H1 (cell line): ENCODE measurements around the gene GID4. TPM values are rescaled to one million over a fixed set of nuclear protein-coding genes. Genes with fewer than 3 reads are reported as not detected.

Source experiments
- CTCF ChIA-PET: fragments of 300-600 bp; sonication (Branson Sonifier 250); formaldehyde crosslinking; loops from one replicate; lab custom pipeline; 2021; ENCODE audit not compliant: partially characterized antibody; lab: Charles Lee
- POLR2A ChIA-PET: fragments of 300-600 bp; sonication (Branson Sonifier 250); formaldehyde crosslinking; loops from one replicate; lab custom pipeline; 2021; ENCODE audit warnings: inconsistent platforms; ENCODE audit not compliant: partially characterized antibody; lab: Charles Lee
- DNase-seq, 2 experiments: peaks; one replicate each; pipeline versions ENCODE4 v3.0.0 to v3.0.0-alpha.2; 2010 to 2022; ENCODE audit warnings: low spot score in 2 of 2, low read depth in 1 of 2, mixed read lengths in 1 of 2
- FAIRE-seq: peaks from 2 replicates; lab custom pipeline; 2011; peaks lifted over from hg19 to GRCh38; lab: Jason Lieb, UNC
- H2AFZ ChIP-seq: 2 replicates; pipeline ENCODE4 v1.8.1; 2012; ENCODE audit warnings: low read length, inconsistent platforms
- H2AK5ac ChIP-seq: 2 replicates; pipeline ENCODE4 v1.6.1; 2013; ENCODE audit warnings: low read depth, low read length
- H2BK120ac ChIP-seq: replicated peaks from 2 replicates; pipeline ENCODE3; 2013; ENCODE audit warnings: low read depth, low read length, inconsistent platforms
- H2BK12ac ChIP-seq: 2 replicates; pipeline ENCODE4 v1.6.1; 2013; ENCODE audit warnings: low read depth, low read length
- H2BK15ac ChIP-seq: 2 replicates; pipeline ENCODE4 v1.6.1; 2013; ENCODE audit warnings: low read length
- H2BK20ac ChIP-seq: 2 replicates; pipeline ENCODE4 v1.6.1; 2013; ENCODE audit warnings: low read length
- H2BK5ac ChIP-seq: 2 replicates; pipeline ENCODE4 v1.6.1; 2013; ENCODE audit warnings: low read depth, low read length
- H3K14ac ChIP-seq: 2 replicates; pipeline ENCODE4 v1.6.1; 2013; ENCODE audit warnings: inconsistent platforms; ENCODE audit not compliant: insufficient read length
- H3K18ac ChIP-seq: 2 replicates; pipeline ENCODE4 v1.6.1; 2013; ENCODE audit warnings: low read length; ENCODE audit errors: extremely low read depth
- H3K23ac ChIP-seq: 2 replicates; pipeline ENCODE4 v1.6.1; 2013; ENCODE audit warnings: inconsistent platforms; ENCODE audit not compliant: insufficient read length
- H3K23me2 ChIP-seq: 2 replicates; pipeline ENCODE4 v1.6.1; 2013; ENCODE audit warnings: low read depth, low read length
- H3K27ac ChIP-seq: 2 replicates; pipeline ENCODE4 v1.6.1; 2011; ENCODE audit warnings: low read depth, low read length, inconsistent platforms
- H3K27me3 ChIP-seq, 4 experiments: replicated peaks in 1 of 4; 1 replicate in 1 of 4; 2 replicates in 3 of 4; pipeline versions ENCODE4 v1.6.1 to v1.8.1; 2011 to 2013; ENCODE audit warnings: low read length in 3 of 4, mild to moderate bottlenecking in 3 of 4, inconsistent platforms in 2 of 4, mixed read lengths in 2 of 4, moderate library complexity in 1 of 4; ENCODE audit not compliant: control insufficient read depth in 3 of 4, insufficient read depth in 3 of 4; ENCODE audit errors: extremely low read depth in 1 of 4
- H3K36me3 ChIP-seq, 4 experiments: 2 replicates each; pipeline versions ENCODE4 v1.6.1 to v1.8.1; 2011 to 2013; ENCODE audit warnings: mild to moderate bottlenecking in 4 of 4, low read length in 3 of 4, moderate library complexity in 2 of 4, control low read depth in 1 of 4, inconsistent platforms in 1 of 4; ENCODE audit not compliant: insufficient read depth in 4 of 4, control insufficient read depth in 2 of 4
- H3K4ac ChIP-seq: replicated peaks from 2 replicates; pipeline ENCODE3; 2013; ENCODE audit warnings: low read length, low read depth, mixed read lengths, inconsistent platforms; ENCODE audit not compliant: insufficient read length
- H3K4me1 ChIP-seq, 4 experiments: replicated peaks in 1 of 4; 1 replicate in 1 of 4; 2 replicates in 3 of 4; pipeline versions ENCODE4 v1.6.1 to v1.8.1; 2011 to 2013; ENCODE audit warnings: low read length in 3 of 4, inconsistent platforms in 2 of 4, mixed read lengths in 1 of 4; ENCODE audit not compliant: insufficient read depth in 4 of 4, control insufficient read depth in 3 of 4
- H3K4me2 ChIP-seq, 2 experiments: 2 replicates each; pipeline versions ENCODE4 v1.6.1 to v1.8.1; 2011 to 2013; ENCODE audit warnings: low read depth in 2 of 2, low read length in 2 of 2, control low read depth in 1 of 2, inconsistent platforms in 1 of 2, mild to moderate bottlenecking in 1 of 2; ENCODE audit not compliant: insufficient read depth in 1 of 2
- H3K4me3 ChIP-seq, 4 experiments: fragments of 200-600, 300-600 bp in 1 of 4; sonication (generic), shearing (Covaris generic), sonication (Bioruptor Twin) in 1 of 4; 2 replicates each; pipeline versions ENCODE4 v1.5.1 to v1.8.1; 2011 to 2016; ENCODE audit warnings: low read length in 4 of 4, low read depth in 3 of 4, control low read depth in 2 of 4, inconsistent platforms in 2 of 4, mild to moderate bottlenecking in 2 of 4, mixed read lengths in 1 of 4, moderate library complexity in 1 of 4; ENCODE audit not compliant: insufficient read depth in 2 of 4; ENCODE audit errors: extremely low read depth in 1 of 4
- H3K56ac ChIP-seq: replicated peaks from 2 replicates; pipeline ENCODE3; 2013; ENCODE audit warnings: low read depth, mild to moderate bottlenecking, mixed read lengths, low read length, inconsistent platforms; ENCODE audit not compliant: insufficient read length
- H3K79me1 ChIP-seq: 2 replicates; pipeline ENCODE4 v1.6.1; 2013; ENCODE audit warnings: low read depth, low read length, control low read depth
- H3K79me2 ChIP-seq, 2 experiments: 2 replicates each; pipeline versions ENCODE4 v1.6.1 to v1.8.1; 2012 to 2013; ENCODE audit warnings: low read length in 2 of 2, mild to moderate bottlenecking in 2 of 2, inconsistent platforms in 1 of 2; ENCODE audit not compliant: insufficient read depth in 2 of 2, control insufficient read depth in 1 of 2
- H3K9ac ChIP-seq, 4 experiments: replicated peaks in 1 of 4; 1 replicate in 1 of 4; 2 replicates in 3 of 4; pipeline versions ENCODE4 v1.6.1 to v1.8.1; 2011 to 2013; ENCODE audit warnings: low read depth in 3 of 4, low read length in 3 of 4, control low read depth in 2 of 4, mild to moderate bottlenecking in 2 of 4, moderate library complexity in 2 of 4, inconsistent platforms in 1 of 4; ENCODE audit errors: extremely low read depth in 1 of 4
- H3K9me3 ChIP-seq, 2 experiments: 2 replicates each; pipeline versions ENCODE4 v1.6.1 to v1.8.1; 2012 to 2013; ENCODE audit warnings: mild to moderate bottlenecking in 2 of 2, moderate library complexity in 2 of 2, control low read depth in 1 of 2, inconsistent platforms in 1 of 2, low read depth in 1 of 2, low read length in 1 of 2, mixed read lengths in 1 of 2; ENCODE audit not compliant: insufficient read depth in 2 of 2
- H4K20me1 ChIP-seq, 2 experiments: replicated peaks in 1 of 2; 2 replicates each; pipeline versions ENCODE3 to v1.8.1; 2011 to 2013; ENCODE audit warnings: inconsistent platforms in 2 of 2, low read length in 2 of 2, mild to moderate bottlenecking in 1 of 2; ENCODE audit not compliant: insufficient read depth in 2 of 2, control insufficient read depth in 1 of 2
- H4K5ac ChIP-seq: 2 replicates; pipeline ENCODE4 v1.6.1; 2013; ENCODE audit warnings: low read length, low read depth, mixed read lengths, inconsistent platforms; ENCODE audit not compliant: insufficient read length
- H4K8ac ChIP-seq: 2 replicates; pipeline ENCODE4 v1.8.0; 2013; ENCODE audit warnings: mild to moderate bottlenecking, moderate library complexity, low read length, inconsistent platforms; ENCODE audit not compliant: insufficient read depth; ENCODE audit errors: extremely low read depth
- H4K91ac ChIP-seq: replicated peaks from 2 replicates; pipeline ENCODE3; 2013; ENCODE audit warnings: low read length, mixed read lengths, inconsistent platforms; ENCODE audit not compliant: insufficient read length
- BRCA1 ChIP-seq: IDR thresholded peaks from 2 replicates; pipeline ENCODE4 v1.6.1; 2012; ENCODE audit warnings: low read depth, low read length, improper control_type of control experiment
- CHD2 ChIP-seq: IDR thresholded peaks from 2 replicates; pipeline ENCODE4 v1.6.1; 2012; ENCODE audit warnings: low read length, improper control_type of control experiment
- EZH2 ChIP-seq: fragments of 200-600 bp; sonication (generic); IDR thresholded peaks from 2 replicates; pipeline ENCODE4 v1.7.1; 2012; ENCODE audit warnings: low read depth, mild to moderate bottlenecking, moderate library complexity, low read length, inconsistent platforms; ENCODE audit not compliant: severe bottlenecking
- FOSL1 ChIP-seq: IDR thresholded peaks from 2 replicates; pipeline ENCODE4 v1.6.1; 2011; ENCODE audit warnings: mild to moderate bottlenecking, low read depth, low read length, moderate library complexity; ENCODE audit not compliant: insufficient read depth
- JUN ChIP-seq: IDR thresholded peaks from 2 replicates; pipeline ENCODE4 v1.6.1; 2011; ENCODE audit warnings: low read depth, mild to moderate bottlenecking, improper control_type of control experiment, low read length
- KDM5A ChIP-seq: fragments of 200-600 bp; IDR thresholded peaks from 2 replicates; pipeline ENCODE4 v1.7.1; 2012; ENCODE audit warnings: mild to moderate bottlenecking, low read length, inconsistent platforms, mixed read lengths
- WGBS, 2 experiments: shearing (Covaris generic) in 1 of 2; methylation state at CpG; one replicate each; pipeline versions ENCODE4 v1.1.6 to v1.1.7; 2013 to 2015; ENCODE audit warnings: low lambda C conversion rate in 2 of 2, mixed read lengths in 2 of 2, inconsistent platforms in 1 of 2, low coverage in 1 of 2, missing lambda C conversion rate in 1 of 2; ENCODE audit not compliant: insufficient replicate concordance in 2 of 2, insufficient coverage in 1 of 2, insufficient read length in 1 of 2; ENCODE audit errors: extremely low coverage in 1 of 2, missing lambda C conversion rate in 1 of 2; 5-methylcytosine and 5-hydroxymethylcytosine counted together
- polyA plus RNA-seq, 7 experiments: library from polyadenylated mRNA; depleted of rRNA in 3 of 7; stranded (reverse) in 5 of 7; unstranded in 2 of 7; fragments of >200 nt in 5 of 7; fragments of 200-250 nt in 2 of 7; gene quantifications; 1 replicate in 5 of 7; 2 replicates in 1 of 7; 4 replicates in 1 of 7; pipeline versions ENCODE4 v1.2.1 to v1.2.3, GENCODE V29; 2011 to 2013; ENCODE audit warnings: missing spikeins in 2 of 7, mixed read lengths in 2 of 7
- total RNA-seq: library from RNA; stranded (reverse); fragmentation: NEBNext Ultra II Directional; extraction: Animal tissue kit (Norgen Biotek cat#: 25700); gene quantifications from 2 replicates; pipeline ENCODE4 v1.2.1, GENCODE V29; 2021
- TF ChIP-seq, protein P1 (sequence below): IDR thresholded peaks from 2 replicates; pipeline ENCODE4 v1.6.1; 2012; ENCODE audit warnings: inconsistent platforms

GID4 gene
- total and polyA plus RNA-seq, 2 of the 8 experiments (the other 6 are each of a cell fraction or from before 2014, with no cell fraction given): 5.6 to 15.0 TPM

- H2AFZ ChIP-seq: no peak overlapping the region
- 94% methylated on average over 3 of the region's 3 CpGs; no CpG with 5 or more reads in 1 of the 2 experiments for WGBS, 2 experiments
These were observed 65.8 kb downstream of the GID4 start for GRCh38 chr17:18105027-18105426.

More at GRCh38 chr17:18105027-18105426, 65.8 kb downstream of the GID4 start:
- no peak overlapping the region for H2BK15ac ChIP-seq
- no peak overlapping the region for H3K56ac ChIP-seq
- no peak overlapping the region for H2BK12ac ChIP-seq
- H3K4me3 ChIP-seq: no peak overlapping the region
- peaks cover 2 to 23% (median 10%) of the 10 kb centered on the region in 4 experiments; a peak in 5 of 8 replicates for H3K36me3 ChIP-seq
- H3K23ac ChIP-seq: no peak overlapping the region
- H4K5ac ChIP-seq: no peak overlapping the region
- no peak overlapping the region for H2BK120ac ChIP-seq
- no peak overlapping the region for H3K14ac ChIP-seq
- no peaks in the 10 kb centered on the region for H3K23me2 ChIP-seq
- no peak overlapping the region for H4K91ac ChIP-seq
- no peak overlapping the region for H4K8ac ChIP-seq
- H3K79me2 ChIP-seq: no peaks in the 10 kb centered on the region
- FAIRE-seq (no peak), DNase-seq (no peak)
- H3K9me3 ChIP-seq: no peaks in the 10 kb centered on the region
- no peak overlapping the region for H2AK5ac ChIP-seq
- H3K9ac ChIP-seq: no peak overlapping the region
- no peaks in the 10 kb centered on the region for H3K4me1 ChIP-seq
- H2BK20ac ChIP-seq: no peak overlapping the region
- H3K18ac ChIP-seq: no peak overlapping the region
- ChIA-PET CTCF (interaction anchor here (3.0 kb wide), 1 partner anchor 11 kb away, joined by 18 read pairs; no protein-coding TSS in a partner anchor), POLR2A (interaction anchor here (0.9 to 3.3 kb wide), 3 partner anchors 9 to 33 kb away, joined by 4 to 17 read pairs (median 4); partner anchors contain the start of gene DRG2)
- no peaks in the 10 kb centered on the region for H3K79me1 ChIP-seq
- no peak overlapping the region for H2BK5ac ChIP-seq
- H3K4me2 ChIP-seq: no peak overlapping the region
- no peak overlapping the region for H3K27ac ChIP-seq
- H4K20me1 ChIP-seq: peaks cover 6 to 9% of the 10 kb centered on the region in 2 experiments
- H3K27me3 ChIP-seq: no peaks in the 10 kb centered on the region
- H3K4ac ChIP-seq: no peak overlapping the region
- TF ChIP-seq BRCA1 (no peak), FOSL1 (no peak), KDM5A (no peak), EZH2 (no peak), CHD2 (no peak), JUN (no peak)
- TF ChIP-seq, protein P1, sequence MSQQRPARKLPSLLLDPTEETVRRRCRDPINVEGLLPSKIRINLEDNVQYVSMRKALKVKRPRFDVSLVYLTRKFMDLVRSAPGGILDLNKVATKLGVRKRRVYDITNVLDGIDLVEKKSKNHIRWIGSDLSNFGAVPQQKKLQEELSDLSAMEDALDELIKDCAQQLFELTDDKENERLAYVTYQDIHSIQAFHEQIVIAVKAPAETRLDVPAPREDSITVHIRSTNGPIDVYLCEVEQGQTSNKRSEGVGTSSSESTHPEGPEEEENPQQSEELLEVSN: no peak
